ENCODE data around the gene FHAD1.

FHAD1 gene

GRCh38 chr1:15362737-15363128 is 115.7 kb downstream of the FHAD1 start:
- no peak overlapping the region for H2AK5ac ChIP-seq (ENCODE audit: low read length, severe bottlenecking)
- H2BK15ac ChIP-seq (ENCODE audit: low read depth, poor library complexity, severe bottlenecking): no peak overlapping the region
- H3K79me1 ChIP-seq (replicated peaks; ENCODE audit: low read length, poor library complexity, severe bottlenecking): no peaks in the 10 kb centered on the region
- H4K8ac ChIP-seq (ENCODE audit: low read length): peak overlapping the region; percentile 19
- no peak overlapping the region for H3K18ac ChIP-seq (ENCODE audit: low read depth in 1 of 2, low read length in 2 of 2)
- H3K23ac ChIP-seq (ENCODE audit: low read length in 2 of 2): no peak overlapping the region
- H3K4me2 ChIP-seq (ENCODE audit: low read length, poor library complexity, severe bottlenecking): no peak overlapping the region
- no peak overlapping the region for H2BK12ac ChIP-seq (ENCODE audit: low read length in 2 of 2)
- H3K4me1 ChIP-seq (ENCODE audit: control insufficient read depth, insufficient read depth, low read depth, low read length): no peaks in the 10 kb centered on the region
- no peak overlapping the region for H4K91ac ChIP-seq (ENCODE audit: low read length)
- 94% methylated on average over 3 of the region's 4 CpGs for WGBS
- H3K14ac ChIP-seq (ENCODE audit: low read length in 2 of 2): no peak overlapping the region
- no peak overlapping the region for H3K4me3 ChIP-seq (ENCODE audit: insufficient read depth in 1 of 2, low read depth in 1 of 2, low read length in 2 of 2)
- peaks cover 0 to 3% of the 10 kb centered on the region in 2 experiments for H3K27me3 ChIP-seq (ENCODE audit: control insufficient read depth in 1 of 2, insufficient read depth in 1 of 2, low read length in 2 of 2)
- H2BK120ac ChIP-seq (ENCODE audit: low read depth, low read length): no peak overlapping the region
- no peak overlapping the region for H3K4ac ChIP-seq (ENCODE audit: low read depth in 1 of 2, low read length in 2 of 2)
- no peaks in the 10 kb centered on the region for H3K36me3 ChIP-seq (ENCODE audit: control insufficient read depth in 1 of 2, insufficient read depth in 2 of 2, low read depth in 1 of 2, low read length in 2 of 2)
- H3K9ac ChIP-seq (ENCODE audit: low read length): no peak overlapping the region
- no peak for DNase-seq
- no peak overlapping the region for H3K27ac ChIP-seq (ENCODE audit: low read length, poor library complexity, severe bottlenecking)
- H3K9me3 ChIP-seq (ENCODE audit: control insufficient read depth, low read length): no peaks in the 10 kb centered on the region
- no peak overlapping the region for H2AFZ ChIP-seq (ENCODE audit: low read depth, low read length)
- H2BK5ac ChIP-seq (ENCODE audit: low read depth, low read length, poor library complexity, severe bottlenecking): no peak overlapping the region

GRCh38 chr1:15364740-15365139 is 117.7 kb downstream of the FHAD1 start:
- Histone ChIP-seq H3K18ac (ENCODE audit: low read depth in 1 of 2, low read length in 2 of 2) (peak overlapping the region in 1 of 2 experiments; percentile 16), H4K8ac (ENCODE audit: low read length) (no peak overlapping the region), H3K4me1 (ENCODE audit: control insufficient read depth, insufficient read depth, low read depth, low read length) (no peaks in the 10 kb centered on the region), H2BK12ac (ENCODE audit: low read length in 2 of 2) (no peak overlapping the region), H2BK120ac (ENCODE audit: low read depth, low read length) (no peak overlapping the region), H3K79me1 (replicated peaks; ENCODE audit: low read length, poor library complexity, severe bottlenecking) (no peaks in the 10 kb centered on the region), H3K27ac (ENCODE audit: low read length, poor library complexity, severe bottlenecking) (no peak overlapping the region), H3K4ac (ENCODE audit: low read depth in 1 of 2, low read length in 2 of 2) (no peak overlapping the region), H3K4me3 (ENCODE audit: insufficient read depth in 1 of 2, low read depth in 1 of 2, low read length in 2 of 2) (no peak overlapping the region), H4K91ac (ENCODE audit: low read length) (no peak overlapping the region), H3K23ac (ENCODE audit: low read length in 2 of 2) (no peak overlapping the region), H2BK15ac (ENCODE audit: low read depth, poor library complexity, severe bottlenecking) (no peak overlapping the region), H3K36me3 (ENCODE audit: control insufficient read depth in 1 of 2, insufficient read depth in 2 of 2, low read depth in 1 of 2, low read length in 2 of 2) (no peaks in the 10 kb centered on the region), H2AFZ (ENCODE audit: low read depth, low read length) (no peak overlapping the region), H3K4me2 (ENCODE audit: low read length, poor library complexity, severe bottlenecking) (no peak overlapping the region), H3K9me3 (ENCODE audit: control insufficient read depth, low read length) (no peaks in the 10 kb centered on the region), H3K9ac (ENCODE audit: low read length) (no peak overlapping the region), H3K14ac (ENCODE audit: low read length in 2 of 2) (no peak overlapping the region), H2BK5ac (ENCODE audit: low read depth, low read length, poor library complexity, severe bottlenecking) (no peak overlapping the region), H3K27me3 (ENCODE audit: control insufficient read depth in 1 of 2, insufficient read depth in 1 of 2, low read length in 2 of 2) (peaks cover 0 to 8% of the 10 kb centered on the region in 2 experiments), H2AK5ac (ENCODE audit: low read length, severe bottlenecking) (no peak overlapping the region)
- WGBS: 65% methylated on average over 5 of the region's 5 CpGs
- DNase-seq: no peak

GRCh38 chr1:15368888-15369287 is 121.9 kb downstream of the FHAD1 start:
- Histone ChIP-seq H3K36me3 (ENCODE audit: control insufficient read depth in 1 of 2, insufficient read depth in 2 of 2, low read depth in 1 of 2, low read length in 2 of 2) (no peaks in the 10 kb centered on the region), H3K27me3 (ENCODE audit: control insufficient read depth in 1 of 2, insufficient read depth in 1 of 2, low read length in 2 of 2) (peaks cover 0 to 13% of the 10 kb centered on the region in 2 experiments), H3K9ac (ENCODE audit: low read length) (no peak overlapping the region), H2BK5ac (ENCODE audit: low read depth, low read length, poor library complexity, severe bottlenecking) (no peak overlapping the region), H3K9me3 (ENCODE audit: control insufficient read depth, low read length) (no peaks in the 10 kb centered on the region), H3K4ac (ENCODE audit: low read depth in 1 of 2, low read length in 2 of 2) (no peak overlapping the region), H3K79me1 (replicated peaks; ENCODE audit: low read length, poor library complexity, severe bottlenecking) (no peaks in the 10 kb centered on the region), H2BK120ac (ENCODE audit: low read depth, low read length) (no peak overlapping the region), H2BK15ac (ENCODE audit: low read depth, poor library complexity, severe bottlenecking) (no peak overlapping the region), H3K18ac (ENCODE audit: low read depth in 1 of 2, low read length in 2 of 2) (no peak overlapping the region), H3K14ac (ENCODE audit: low read length in 2 of 2) (no peak overlapping the region), H3K4me1 (ENCODE audit: control insufficient read depth, insufficient read depth, low read depth, low read length) (peaks cover 2% of the 10 kb centered on the region), H2BK12ac (ENCODE audit: low read length in 2 of 2) (no peak overlapping the region), H4K8ac (ENCODE audit: low read length) (no peak overlapping the region), H3K23ac (ENCODE audit: low read length in 2 of 2) (no peak overlapping the region), H2AK5ac (ENCODE audit: low read length, severe bottlenecking) (no peak overlapping the region), H4K91ac (ENCODE audit: low read length) (no peak overlapping the region), H3K4me2 (ENCODE audit: low read length, poor library complexity, severe bottlenecking) (no peak overlapping the region), H3K4me3 (ENCODE audit: insufficient read depth in 1 of 2, low read depth in 1 of 2, low read length in 2 of 2) (no peak overlapping the region), H2AFZ (ENCODE audit: low read depth, low read length) (no peak overlapping the region), H3K27ac (ENCODE audit: low read length, poor library complexity, severe bottlenecking) (no peak overlapping the region)
- 80% methylated on average over 1 of the region's 1 CpG for WGBS
- DNase-seq: no peak

GRCh38 chr1:15370268-15370667 is 123.2 kb downstream of the FHAD1 start:
- Histone ChIP-seq H2BK12ac (ENCODE audit: low read length in 2 of 2) (no peak overlapping the region), H4K91ac (ENCODE audit: low read length) (no peak overlapping the region), H2BK120ac (ENCODE audit: low read depth, low read length) (no peak overlapping the region), H2AK5ac (ENCODE audit: low read length, severe bottlenecking) (no peak overlapping the region), H2AFZ (ENCODE audit: low read depth, low read length) (no peak overlapping the region), H3K4me1 (ENCODE audit: control insufficient read depth, insufficient read depth, low read depth, low read length) (peaks cover 2% of the 10 kb centered on the region), H3K14ac (ENCODE audit: low read length in 2 of 2) (no peak overlapping the region), H3K27ac (ENCODE audit: low read length, poor library complexity, severe bottlenecking) (no peak overlapping the region), H3K36me3 (ENCODE audit: control insufficient read depth in 1 of 2, insufficient read depth in 2 of 2, low read depth in 1 of 2, low read length in 2 of 2) (no peaks in the 10 kb centered on the region), H2BK5ac (ENCODE audit: low read depth, low read length, poor library complexity, severe bottlenecking) (no peak overlapping the region), H3K9ac (ENCODE audit: low read length) (no peak overlapping the region), H3K79me1 (replicated peaks; ENCODE audit: low read length, poor library complexity, severe bottlenecking) (no peaks in the 10 kb centered on the region), H4K8ac (ENCODE audit: low read length) (no peak overlapping the region), H3K4ac (ENCODE audit: low read depth in 1 of 2, low read length in 2 of 2) (no peak overlapping the region), H3K4me2 (ENCODE audit: low read length, poor library complexity, severe bottlenecking) (no peak overlapping the region), H3K18ac (ENCODE audit: low read depth in 1 of 2, low read length in 2 of 2) (no peak overlapping the region), H3K23ac (ENCODE audit: low read length in 2 of 2) (no peak overlapping the region), H3K27me3 (ENCODE audit: control insufficient read depth in 1 of 2, insufficient read depth in 1 of 2, low read length in 2 of 2) (peaks cover 0 to 13% of the 10 kb centered on the region in 2 experiments), H3K9me3 (ENCODE audit: control insufficient read depth, low read length) (no peaks in the 10 kb centered on the region), H2BK15ac (ENCODE audit: low read depth, poor library complexity, severe bottlenecking) (no peak overlapping the region), H3K4me3 (ENCODE audit: insufficient read depth in 1 of 2, low read depth in 1 of 2, low read length in 2 of 2) (no peak overlapping the region)
- no peak for DNase-seq
- 82% methylated on average over 3 of the region's 4 CpGs for WGBS

All from mesenchymal stem cell (in vitro differentiated cells and primary cell).